ENCODE data around the gene UGT1A1. TPM values are rescaled to one million over a fixed set of nuclear protein-coding genes. Genes with fewer than 3 reads are reported as not detected.

Gene UGT1A1
- total RNA-seq, 1 donor from 2014 or later: not detected

GRCh38 chr2:233769260-233769659 lies 9.2 kb downstream of the UGT1A1 start:
- no peak for DNase-seq (ENCODE audit: low spot score)
- TF ChIP-seq CTCF (IDR thresholded peaks at IDR 0.05; ENCODE audit: unreplicated experiment): no peak
- no peaks in the 10 kb centered on the region for H3K36me3 Mint-ChIP-seq (ENCODE audit: low read depth, unreplicated experiment)
- no peaks in the 10 kb centered on the region for H3K4me1 Mint-ChIP-seq (ENCODE audit: unreplicated experiment)
- no peaks in the 10 kb centered on the region for H3K9me3 Mint-ChIP-seq (ENCODE audit: unreplicated experiment)
- no peak overlapping the region for H3K4me3 Mint-ChIP-seq (ENCODE audit: unreplicated experiment)
- H3K27ac Mint-ChIP-seq (ENCODE audit: unreplicated experiment): no peak overlapping the region
- no peaks in the 10 kb centered on the region for H3K27me3 Mint-ChIP-seq (ENCODE audit: unreplicated experiment)

- no peak for TF ChIP-seq CTCF (IDR thresholded peaks at IDR 0.05; ENCODE audit: unreplicated experiment)
- Mint-ChIP-seq H3K4me1 (ENCODE audit: unreplicated experiment) (no peaks in the 10 kb centered on the region), H3K9me3 (ENCODE audit: unreplicated experiment) (no peaks in the 10 kb centered on the region), H3K27ac (ENCODE audit: unreplicated experiment) (no peak overlapping the region), H3K36me3 (ENCODE audit: low read depth, unreplicated experiment) (no peaks in the 10 kb centered on the region), H3K4me3 (ENCODE audit: unreplicated experiment) (no peak overlapping the region), H3K27me3 (ENCODE audit: unreplicated experiment) (no peaks in the 10 kb centered on the region)
- DNase-seq (ENCODE audit: low spot score): no peak
Observed at GRCh38 chr2:233772153-233772552, 12.1 kb downstream of the UGT1A1 start.

- Mint-ChIP-seq H3K9me3 (ENCODE audit: unreplicated experiment) (no peaks in the 10 kb centered on the region), H3K27ac (ENCODE audit: unreplicated experiment) (no peak overlapping the region), H3K4me1 (ENCODE audit: unreplicated experiment) (no peaks in the 10 kb centered on the region), H3K4me3 (ENCODE audit: unreplicated experiment) (no peak overlapping the region), H3K27me3 (ENCODE audit: unreplicated experiment) (no peaks in the 10 kb centered on the region), H3K36me3 (ENCODE audit: low read depth, unreplicated experiment) (no peaks in the 10 kb centered on the region)
- no peak for TF ChIP-seq CTCF (IDR thresholded peaks at IDR 0.05; ENCODE audit: unreplicated experiment)
- DNase-seq (ENCODE audit: low spot score): no peak
Observed at GRCh38 chr2:233772583-233772982, 12.5 kb downstream of the UGT1A1 start.

- H3K9me3 Mint-ChIP-seq (ENCODE audit: unreplicated experiment): no peaks in the 10 kb centered on the region
- H3K4me3 Mint-ChIP-seq (ENCODE audit: unreplicated experiment): no peak overlapping the region
- TF ChIP-seq CTCF (IDR thresholded peaks at IDR 0.05; ENCODE audit: unreplicated experiment): no peak
- H3K27me3 Mint-ChIP-seq (ENCODE audit: unreplicated experiment): no peaks in the 10 kb centered on the region
- no peaks in the 10 kb centered on the region for H3K36me3 Mint-ChIP-seq (ENCODE audit: low read depth, unreplicated experiment)
- DNase-seq (ENCODE audit: low spot score): no peak
- no peaks in the 10 kb centered on the region for H3K4me1 Mint-ChIP-seq (ENCODE audit: unreplicated experiment)
- H3K27ac Mint-ChIP-seq (ENCODE audit: unreplicated experiment): no peak overlapping the region
Observed at GRCh38 chr2:233773854-233774253, 13.8 kb downstream of the UGT1A1 start.

- Mint-ChIP-seq H3K27ac (ENCODE audit: unreplicated experiment) (no peak overlapping the region), H3K9me3 (ENCODE audit: unreplicated experiment) (no peaks in the 10 kb centered on the region), H3K27me3 (ENCODE audit: unreplicated experiment) (no peaks in the 10 kb centered on the region), H3K4me1 (ENCODE audit: unreplicated experiment) (no peaks in the 10 kb centered on the region), H3K4me3 (ENCODE audit: unreplicated experiment) (no peak overlapping the region), H3K36me3 (ENCODE audit: low read depth, unreplicated experiment) (no peaks in the 10 kb centered on the region)
- no peak for DNase-seq (ENCODE audit: low spot score)
- TF ChIP-seq CTCF (IDR thresholded peaks at IDR 0.05; ENCODE audit: unreplicated experiment): no peak
Observed at GRCh38 chr2:233775414-233775813, 15.3 kb downstream of the UGT1A1 start.
